GM21381 (cell line): ENCODE data around the gene RNF144B.
"Not testable (repeated sequence)": the region's sequence is repeated elsewhere in the genome, so short reads cannot be mapped to it uniquely, and the experiment has no call there.

Experiments
- ATAC-seq: cut with Tn5 transposase; IDR thresholded peaks from one replicate; pipeline ENCODE4 v1.9.1; 2021; ENCODE audit warnings: mild to moderate bottlenecking, moderate library complexity; ENCODE audit not compliant: unreplicated experiment

The RNF144B gene

GRCh38 chr6:18405477-18406293 is 18.5 kb downstream of the RNF144B start:
- ATAC-seq = no peak

DNA sequence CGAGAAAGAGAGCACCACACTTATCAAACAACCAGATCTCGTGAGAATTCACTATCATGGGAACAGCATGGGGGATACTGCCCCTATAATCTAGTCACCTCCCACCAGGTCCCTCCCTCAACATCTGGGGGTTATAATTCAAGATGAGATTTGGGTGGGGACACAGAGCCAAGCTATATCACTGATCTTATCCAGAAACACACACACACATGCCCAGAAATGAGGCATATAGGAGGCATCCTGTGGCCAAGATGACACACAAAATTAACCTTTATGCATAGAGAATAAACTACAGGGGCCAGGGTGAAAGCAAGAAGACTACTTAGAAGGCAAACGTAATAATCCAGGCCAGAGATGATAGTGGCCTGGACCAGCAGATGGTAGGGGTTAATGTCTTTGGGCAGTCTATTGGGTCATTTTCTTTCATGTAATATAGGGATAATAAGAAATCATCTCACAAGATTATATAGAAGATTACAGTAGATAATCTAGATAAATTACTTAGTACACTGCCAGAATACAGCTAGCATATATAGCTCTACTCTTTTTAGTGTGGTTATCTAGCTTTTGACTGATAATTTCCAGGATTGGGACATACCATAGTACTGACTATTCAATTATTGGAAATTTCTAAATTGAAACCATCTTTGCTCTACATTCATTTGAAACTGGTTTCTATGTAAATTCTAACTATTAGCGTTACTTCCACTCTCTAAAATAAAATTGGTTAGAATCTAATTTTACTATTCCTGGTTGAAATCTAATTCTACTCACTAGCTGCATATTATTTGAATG is 20.0 kb downstream of the RNF144B start:
- ATAC-seq = no peak

GRCh38 chr6:18409602-18410001 is 22.5 kb downstream of the RNF144B start:
- ATAC-seq = not testable (repeated sequence)

DNA sequence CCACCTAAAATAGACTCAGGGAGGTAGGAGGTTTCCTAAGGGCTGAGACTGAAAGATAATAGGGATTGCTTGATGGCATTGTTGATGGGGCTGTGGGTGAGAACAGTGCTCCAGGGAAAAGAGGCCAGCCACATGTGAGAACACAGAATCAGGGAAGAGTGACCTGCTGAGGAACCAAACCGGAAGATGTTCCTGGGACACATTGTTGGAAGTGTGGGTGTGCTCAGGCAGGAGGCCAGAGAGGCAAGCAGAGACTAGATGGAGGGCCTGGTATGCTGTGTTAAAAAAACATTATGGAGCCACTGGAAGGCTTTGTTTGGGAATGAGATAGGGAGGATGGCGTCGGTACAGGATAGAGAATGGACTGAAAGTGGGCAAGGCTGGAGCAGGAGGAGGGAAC is 23.3 kb downstream of the RNF144B start:
- no peak for ATAC-seq

GRCh38 chr6:18412068-18412467 is 24.9 kb downstream of the RNF144B start:
- no peak for ATAC-seq

DNA sequence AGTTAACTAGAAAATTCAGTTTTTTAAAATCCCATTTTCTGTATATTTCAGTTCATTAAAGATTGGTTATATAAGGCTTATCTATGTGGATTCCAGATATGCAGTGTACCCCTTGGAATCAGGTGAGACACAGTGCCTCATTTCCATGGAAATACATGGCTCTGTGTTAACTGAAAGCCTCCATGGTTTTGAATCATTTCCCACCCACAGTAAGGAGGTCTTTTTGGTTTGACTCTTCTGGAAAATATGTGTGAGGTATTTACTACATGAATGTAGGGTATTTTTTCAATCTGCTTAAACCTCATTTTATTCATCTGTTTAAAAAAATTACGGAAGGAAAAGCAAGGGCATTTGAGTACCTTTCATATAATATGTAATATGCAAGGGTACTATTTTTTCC is 25.5 kb downstream of the RNF144B start:
- no peak for ATAC-seq

- ATAC-seq = no peak
Observed at GRCh38 chr6:18413381-18413780, 26.2 kb downstream of the RNF144B start.

- no peak for ATAC-seq
Observed at GRCh38 chr6:18414116-18414515, 27.0 kb downstream of the RNF144B start.

- no peak for ATAC-seq
Observed at GRCh38 chr6:18415207-18415606, 28.1 kb downstream of the RNF144B start.

- no peak for ATAC-seq
Observed at GRCh38 chr6:18415671-18416340, 28.7 kb downstream of the RNF144B start.

DNA sequence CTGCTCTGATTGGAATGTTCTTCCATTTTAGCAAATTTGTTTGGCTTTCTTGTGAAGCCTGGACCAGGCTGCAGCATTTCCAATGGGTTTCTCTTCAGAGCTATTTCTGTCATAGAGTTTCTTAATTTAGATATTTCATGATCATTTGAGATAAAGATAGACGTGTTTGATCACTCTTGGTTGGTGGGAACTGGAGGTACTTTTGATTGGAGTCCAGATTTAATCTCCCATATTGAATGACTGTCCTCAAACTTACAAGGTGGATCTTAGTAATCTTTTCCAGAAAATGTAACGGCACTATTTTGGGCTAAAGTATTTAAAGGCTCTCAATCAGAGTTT is 29.2 kb downstream of the RNF144B start:
- ATAC-seq = no peak

DNA sequence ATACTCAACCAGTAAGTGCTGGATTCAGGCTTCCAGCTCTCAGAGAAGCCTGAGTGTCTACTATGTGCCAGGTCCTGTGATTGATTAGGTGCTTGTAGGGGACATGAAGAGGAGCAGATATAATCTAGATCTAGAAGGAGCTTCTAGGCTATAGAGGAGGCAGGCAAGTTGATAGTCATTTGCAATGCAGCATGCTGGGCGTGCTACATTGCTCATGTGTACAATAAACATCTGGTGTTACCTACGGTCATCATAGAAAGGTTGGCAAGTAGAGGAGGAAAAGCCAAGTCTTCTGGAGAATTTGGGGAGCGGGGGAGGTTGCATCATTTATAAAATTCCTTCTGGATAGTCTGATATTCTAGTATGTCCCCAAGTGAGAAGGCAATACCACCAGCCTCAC is 33.2 kb downstream of the RNF144B start:
- ATAC-seq = no peak

- ATAC-seq = no peak
Observed at GRCh38 chr6:18422136-18422535, 35.0 kb downstream of the RNF144B start.

DNA sequence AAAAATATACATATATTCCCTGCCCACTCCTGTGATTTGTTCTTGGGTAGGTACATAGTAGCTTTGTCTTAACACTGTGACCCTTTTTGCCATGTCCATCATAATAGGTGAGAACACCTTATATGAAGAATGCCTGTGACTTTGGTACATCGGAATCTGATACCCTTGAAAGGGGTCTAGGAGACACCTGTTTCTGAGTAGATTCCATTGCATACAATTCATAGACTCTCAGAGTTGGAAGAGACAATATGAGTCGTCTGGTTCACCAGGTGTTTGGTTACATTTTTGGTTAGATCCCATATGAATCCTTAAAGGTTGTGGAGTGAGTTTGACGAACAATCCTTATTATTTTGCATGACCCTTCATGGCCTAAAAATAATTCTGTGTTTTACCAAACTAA is 36.3 kb downstream of the RNF144B start:
- ATAC-seq = no peak

DNA sequence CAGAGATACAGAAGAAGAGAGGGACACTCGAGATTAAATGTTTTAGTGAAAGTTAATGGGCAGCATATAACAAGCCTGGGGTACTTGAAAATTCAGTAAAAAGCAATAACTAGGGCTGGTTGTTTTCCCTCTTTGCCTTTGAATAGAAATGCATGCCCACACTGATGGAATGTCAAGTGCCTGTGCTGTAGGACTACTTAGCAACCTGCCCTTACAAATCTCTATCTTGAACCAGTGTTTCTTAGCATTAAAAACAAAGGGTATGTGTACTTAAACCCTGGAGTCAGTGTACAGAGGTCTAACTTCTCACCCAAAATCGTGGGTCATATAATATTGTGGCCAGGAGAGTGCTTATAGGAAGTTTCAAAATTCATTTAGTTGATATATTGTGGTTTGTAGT is 37.1 kb downstream of the RNF144B start:
- no peak for ATAC-seq

- ATAC-seq = no peak
Observed at GRCh38 chr6:18425218-18425617, 38.1 kb downstream of the RNF144B start.

DNA sequence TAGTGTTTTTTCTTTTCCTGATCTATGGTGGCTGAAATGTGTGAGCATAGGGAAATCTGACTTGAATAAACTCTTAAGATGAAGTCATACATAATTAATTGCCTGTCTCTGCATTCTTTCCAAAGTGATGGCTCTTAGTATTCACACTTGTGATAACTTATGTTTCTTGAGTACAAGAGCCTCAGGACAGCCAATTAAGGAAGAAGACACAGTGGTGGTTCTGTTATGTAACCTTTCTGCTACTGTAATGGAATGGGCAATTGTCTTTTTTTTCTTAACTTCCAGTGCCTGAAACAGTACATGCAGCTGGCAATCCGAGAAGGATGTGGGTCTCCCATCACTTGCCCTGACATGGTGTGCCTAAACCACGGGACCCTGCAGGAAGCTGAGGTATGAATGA is 40.1 kb downstream of the RNF144B start:
- ATAC-seq = no peak

- no peak for ATAC-seq
Observed at GRCh38 chr6:18429655-18430297, 42.6 kb downstream of the RNF144B start.

DNA sequence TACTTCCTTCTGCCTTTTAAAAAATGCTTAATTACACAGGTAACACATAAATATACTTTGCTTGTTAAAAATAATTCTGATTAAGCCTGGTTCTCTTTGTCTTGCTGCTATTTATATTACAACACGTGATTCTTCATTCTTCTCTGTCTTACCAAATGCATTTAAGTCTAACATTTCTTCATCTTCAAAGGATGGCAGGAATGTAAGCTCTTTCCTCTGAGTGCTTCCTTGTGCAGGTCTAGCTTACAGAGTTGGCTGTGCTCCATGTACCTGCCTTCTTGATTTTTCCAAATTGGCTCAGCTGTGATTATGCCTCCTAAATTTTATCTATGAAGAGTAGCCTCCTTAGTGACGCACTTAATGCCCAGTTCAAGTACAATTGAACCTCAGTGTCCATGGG is 44.4 kb downstream of the RNF144B start:
- ATAC-seq = no peak

GRCh38 chr6:18432180-18432579 is 45.0 kb downstream of the RNF144B start:
- ATAC-seq = no peak

- ATAC-seq = no peak
Observed at GRCh38 chr6:18432619-18433018, 45.5 kb downstream of the RNF144B start.
